SH-SY5Y (cell line): ENCODE measurements around the gene ZNF697.

Source experiments
- GATA2 ChIP-seq: IDR thresholded peaks from 2 replicates; pipeline ENCODE4 v1.6.1; 2011; ENCODE audit warnings: mild to moderate bottlenecking, low read depth, low read length
- GATA3 ChIP-seq: IDR thresholded peaks from 2 replicates; pipeline ENCODE4 v1.6.1; 2011; ENCODE audit warnings: low read depth, mild to moderate bottlenecking, low read length, moderate library complexity

- TF ChIP-seq GATA3 (no peak), GATA2 (no peak)
Observed at GRCh38 chr1:119635811-119636390, 12.2 kb downstream of the ZNF697 start.
